GM19372 (cell line): ENCODE data around the gene NLK.
"Not testable (repeated sequence)": the region's sequence is repeated elsewhere in the genome, so short reads cannot be mapped to it uniquely, and the experiment has no call there.

Experiments used
- ATAC-seq: cut with Tn5 transposase; IDR thresholded peaks from one replicate; pipeline ENCODE4 v1.9.1; 2021; ENCODE audit warnings: mild to moderate bottlenecking, low read depth, moderate library complexity; ENCODE audit not compliant: unreplicated experiment

The NLK gene

GRCh38 chr17:28226563-28227315 lies 184.3 kb downstream of the NLK start:
- no peak for ATAC-seq

GRCh38 chr17:28227316-28228108 lies 185.0 kb downstream of the NLK start:
- ATAC-seq: no peak

GRCh38 chr17:28228109-28228840 lies 185.8 kb downstream of the NLK start:
- ATAC-seq: no peak

- ATAC-seq: no peak
Observed at GRCh38 chr17:28228986-28229729, 186.7 kb downstream of the NLK start.

GRCh38 chr17:28230011-28230410 lies 187.5 kb downstream of the NLK start:
- ATAC-seq: no peak

GRCh38 chr17:28230607-28231006 lies 188.1 kb downstream of the NLK start:
- not testable (repeated sequence) for ATAC-seq

GRCh38 chr17:28231624-28232023 lies 189.1 kb downstream of the NLK start:
- not testable (repeated sequence) for ATAC-seq

GRCh38 chr17:28232966-28233870 lies 190.7 kb downstream of the NLK start:
- not testable (repeated sequence) for ATAC-seq

GRCh38 chr17:28233872-28234856 lies 191.7 kb downstream of the NLK start:
- ATAC-seq: not testable (repeated sequence)

- ATAC-seq: not testable (repeated sequence)
Observed at GRCh38 chr17:28235066-28235700, 192.7 kb downstream of the NLK start.

GRCh38 chr17:28236033-28236653 lies 193.7 kb downstream of the NLK start:
- ATAC-seq: not testable (repeated sequence)

GRCh38 chr17:28238547-28239270 lies 196.2 kb downstream of the NLK start:
- not testable (repeated sequence) for ATAC-seq

GRCh38 chr17:28239271-28239624 lies 196.8 kb downstream of the NLK start:
- ATAC-seq: no peak

- no peak for ATAC-seq
Observed at GRCh38 chr17:28240688-28241340, 198.3 kb downstream of the NLK start.

- ATAC-seq: no peak
Observed at GRCh38 chr17:28242791-28243190, 200.3 kb downstream of the NLK start.

GRCh38 chr17:28243268-28243667 lies 200.8 kb downstream of the NLK start:
- ATAC-seq: not testable (repeated sequence)
